Stimulated activated CD8-positive, alpha-beta memory T cell treated with anti-CD3 and anti-CD28 coated beads, Interleukin-12 subunit alpha, Interleukin-12 subunit beta, amount 100 ng/mL, for 1 hour (primary cell): ENCODE data around the gene MORF4L1.
"Not testable (repeated sequence)": the region's sequence is repeated elsewhere in the genome, so short reads cannot be mapped to it uniquely, and the experiment has no call there.

Source experiments
- DNase-seq: peaks from one replicate; pipeline ENCODE4 v3.0.0-alpha.2; 2020; ENCODE audit warnings: low read depth

Gene MORF4L1

GRCh38 chr15:78859971-78860719 lies 12.5 kb upstream of the MORF4L1 start:
- peak; percentile 42 for DNase-seq

GRCh38 chr15:78865585-78865984 lies 7.1 kb upstream of the MORF4L1 start:
- DNase-seq: not testable (repeated sequence)

GRCh38 chr15:78866031-78866430 lies 6.7 kb upstream of the MORF4L1 start:
- DNase-seq: not testable (repeated sequence)

GRCh38 chr15:78866803-78867202 lies 5.9 kb upstream of the MORF4L1 start:
- no peak for DNase-seq

GRCh38 chr15:78868366-78868765 lies 4.3 kb upstream of the MORF4L1 start:
- DNase-seq: no peak

GRCh38 chr15:78871483-78872127 lies 1.1 kb upstream of the MORF4L1 start:
- DNase-seq: not testable (repeated sequence)

- peak; percentile 85 for DNase-seq
Observed at GRCh38 chr15:78872972-78873792, 492 bp downstream of the MORF4L1 start.

GRCh38 chr15:78873793-78874765 lies 1.4 kb downstream of the MORF4L1 start:
- no peak for DNase-seq

GRCh38 chr15:78875107-78875914 lies 2.6 kb downstream of the MORF4L1 start:
- DNase-seq: no peak

GRCh38 chr15:78876954-78877353 lies 4.3 kb downstream of the MORF4L1 start:
- DNase-seq: not testable (repeated sequence)

- DNase-seq: no peak
Observed at GRCh38 chr15:78878356-78878755, 5.7 kb downstream of the MORF4L1 start.

- no peak for DNase-seq
Observed at GRCh38 chr15:78879517-78880241, 7.0 kb downstream of the MORF4L1 start.

- no peak for DNase-seq
Observed at GRCh38 chr15:78880242-78880533, 7.5 kb downstream of the MORF4L1 start.

- no peak for DNase-seq
Observed at GRCh38 chr15:78880813-78881212, 8.1 kb downstream of the MORF4L1 start.

GRCh38 chr15:78881681-78882080 lies 9.0 kb downstream of the MORF4L1 start:
- DNase-seq: no peak

- no peak for DNase-seq
Observed at GRCh38 chr15:78889000-78889399, 16.3 kb downstream of the MORF4L1 start.

- DNase-seq: no peak
Observed at GRCh38 chr15:78893538-78893937, 20.8 kb downstream of the MORF4L1 start.

GRCh38 chr15:78895471-78895870 lies 22.8 kb downstream of the MORF4L1 start:
- no peak for DNase-seq

GRCh38 chr15:78898540-78898939 lies 25.9 kb downstream of the MORF4L1 start:
- no peak for DNase-seq
